Right atrium auricular region (tissue), 2 donors: Measurements from ENCODE around the gene MRPL12. TPM values are rescaled to one million over a fixed set of nuclear protein-coding genes. Genes with fewer than 3 reads are reported as not detected.

Experiments used
- DNase-seq: peaks from one replicate; pipeline ENCODE4 v3.0.0-alpha.2; 2019; ENCODE audit warnings: low spot score
- H3K27ac ChIP-seq, 2 donors: fragments of 200-600 bp; sonication (generic); 1 replicate in 1 of 2; 2 replicates in 1 of 2; pipeline ENCODE4 v1.5.1; 2016 to 2019
- H3K27me3 ChIP-seq, 2 donors: fragments of 200-600 bp; sonication (generic); one replicate each; pipeline versions ENCODE4 v1.5.1 to v1.6.0; 2017 to 2019
- H3K36me3 ChIP-seq: fragments of 200-600 bp; sonication (generic); one replicate; pipeline ENCODE4 v1.5.1; 2016
- H3K4me1 ChIP-seq, 2 donors: fragments of 200-600 bp; sonication (generic); one replicate each; pipeline versions ENCODE4 v1.5.1 to v1.6.0; 2017 to 2019
- H3K4me3 ChIP-seq, 2 donors: fragments of 200-600 bp; sonication (generic); 1 replicate in 1 of 2; 2 replicates in 1 of 2; pipeline ENCODE4 v1.5.1; 2017 to 2019; ENCODE audit warnings: mild to moderate bottlenecking in 1 of 2, moderate library complexity in 1 of 2
- H3K9me3 ChIP-seq, 2 donors: fragments of 200-600 bp; sonication (generic); one replicate each; pipeline ENCODE4 v1.5.1; 2019
- total RNA-seq, 2 donors: library from RNA; depleted of rRNA; stranded (reverse); fragments of >200 nt; gene quantifications; one replicate each; pipeline ENCODE4 v1.1.0, GENCODE V29; 2016
- TF ChIP-seq, protein P1 (sequence below), 2 donors: fragments of 200-600 bp; sonication (generic); IDR thresholded peaks; one replicate each; pipeline ENCODE4 v1.5.1; 2019; ENCODE audit warnings: antibody characterized with exemption in 2 of 2

The MRPL12 gene
- total RNA-seq, 2 donors from 2014 or later: 87.9 to 127 TPM

DNA sequence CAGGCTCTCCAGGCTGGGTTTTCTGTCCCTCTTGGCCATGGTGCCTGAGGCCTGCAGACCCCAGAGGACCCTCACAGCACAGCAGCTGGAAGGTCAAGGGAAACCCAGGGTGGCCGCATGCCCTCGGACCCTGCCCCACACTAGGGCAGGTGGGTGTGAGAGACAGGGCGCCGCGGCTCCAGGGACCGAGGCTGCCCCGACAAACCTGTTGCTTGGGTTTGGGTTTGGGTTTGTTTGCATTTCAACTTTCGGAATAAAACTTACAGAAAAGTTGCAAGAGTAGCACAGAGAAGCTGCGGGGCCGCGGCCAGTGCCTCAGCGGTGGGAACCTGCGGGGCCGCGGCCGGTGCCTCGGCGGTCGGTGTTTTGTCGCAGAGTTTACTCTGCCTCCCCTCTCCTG lies 11.6 kb upstream of the MRPL12 start:
- H3K27ac ChIP-seq: no peak overlapping the region
- H3K4me1 ChIP-seq: peaks cover 0 to 2% of the 10 kb centered on the region in 2 donors
- no peaks in the 10 kb centered on the region for H3K27me3 ChIP-seq
- peaks cover 100% of the 10 kb centered on the region for H3K36me3 ChIP-seq
- DNase-seq: no peak
- H3K9me3 ChIP-seq: no peaks in the 10 kb centered on the region
- TF ChIP-seq, protein P1, sequence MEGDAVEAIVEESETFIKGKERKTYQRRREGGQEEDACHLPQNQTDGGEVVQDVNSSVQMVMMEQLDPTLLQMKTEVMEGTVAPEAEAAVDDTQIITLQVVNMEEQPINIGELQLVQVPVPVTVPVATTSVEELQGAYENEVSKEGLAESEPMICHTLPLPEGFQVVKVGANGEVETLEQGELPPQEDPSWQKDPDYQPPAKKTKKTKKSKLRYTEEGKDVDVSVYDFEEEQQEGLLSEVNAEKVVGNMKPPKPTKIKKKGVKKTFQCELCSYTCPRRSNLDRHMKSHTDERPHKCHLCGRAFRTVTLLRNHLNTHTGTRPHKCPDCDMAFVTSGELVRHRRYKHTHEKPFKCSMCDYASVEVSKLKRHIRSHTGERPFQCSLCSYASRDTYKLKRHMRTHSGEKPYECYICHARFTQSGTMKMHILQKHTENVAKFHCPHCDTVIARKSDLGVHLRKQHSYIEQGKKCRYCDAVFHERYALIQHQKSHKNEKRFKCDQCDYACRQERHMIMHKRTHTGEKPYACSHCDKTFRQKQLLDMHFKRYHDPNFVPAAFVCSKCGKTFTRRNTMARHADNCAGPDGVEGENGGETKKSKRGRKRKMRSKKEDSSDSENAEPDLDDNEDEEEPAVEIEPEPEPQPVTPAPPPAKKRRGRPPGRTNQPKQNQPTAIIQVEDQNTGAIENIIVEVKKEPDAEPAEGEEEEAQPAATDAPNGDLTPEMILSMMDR (IDR thresholded peaks at IDR 0.05): no peak
- H3K4me3 ChIP-seq: no peak overlapping the region

DNA sequence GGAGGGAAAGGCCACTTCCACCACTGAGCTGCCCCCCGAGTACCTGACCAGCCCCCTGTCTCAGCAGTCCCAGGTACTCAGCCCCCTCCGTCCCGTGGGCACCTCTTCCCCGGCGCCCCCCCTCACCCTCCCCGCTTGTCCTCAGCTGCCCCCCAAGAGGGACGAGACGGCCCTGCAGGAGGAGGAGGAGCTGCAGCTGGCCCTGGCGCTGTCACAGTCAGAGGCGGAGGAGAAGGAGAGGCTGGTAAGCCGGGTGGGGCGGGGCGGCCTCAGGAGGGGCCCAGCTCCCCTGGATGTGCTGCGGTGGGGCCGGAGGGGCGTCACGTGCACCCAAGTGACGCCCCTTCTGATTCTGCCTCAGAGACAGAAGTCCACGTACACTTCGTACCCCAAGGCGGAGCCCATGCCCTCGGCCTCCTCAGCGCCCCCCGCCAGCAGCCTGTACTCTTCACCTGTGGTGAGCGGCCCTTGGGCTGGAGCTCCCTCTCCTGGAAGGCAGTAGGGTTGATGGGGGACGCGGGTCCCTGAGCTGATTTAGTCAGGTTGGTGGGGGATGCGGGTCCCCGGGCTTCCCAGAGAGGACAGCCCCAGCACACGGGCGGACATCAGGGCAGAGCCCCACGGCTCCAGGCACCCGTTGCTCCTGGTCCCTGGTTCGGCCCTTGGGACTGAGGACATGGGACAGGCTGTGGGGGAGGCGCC lies 9.5 kb upstream of the MRPL12 start:
- H3K27ac ChIP-seq: no peak overlapping the region
- TF ChIP-seq, protein P1 (IDR thresholded peaks at IDR 0.05): no peak
- no peak overlapping the region for H3K4me3 ChIP-seq
- H3K9me3 ChIP-seq: no peaks in the 10 kb centered on the region
- peaks cover 0 to 18% of the 10 kb centered on the region in 2 donors for H3K4me1 ChIP-seq
- H3K36me3 ChIP-seq: peaks cover 93% of the 10 kb centered on the region
- no peaks in the 10 kb centered on the region for H3K27me3 ChIP-seq
- DNase-seq: no peak

DNA sequence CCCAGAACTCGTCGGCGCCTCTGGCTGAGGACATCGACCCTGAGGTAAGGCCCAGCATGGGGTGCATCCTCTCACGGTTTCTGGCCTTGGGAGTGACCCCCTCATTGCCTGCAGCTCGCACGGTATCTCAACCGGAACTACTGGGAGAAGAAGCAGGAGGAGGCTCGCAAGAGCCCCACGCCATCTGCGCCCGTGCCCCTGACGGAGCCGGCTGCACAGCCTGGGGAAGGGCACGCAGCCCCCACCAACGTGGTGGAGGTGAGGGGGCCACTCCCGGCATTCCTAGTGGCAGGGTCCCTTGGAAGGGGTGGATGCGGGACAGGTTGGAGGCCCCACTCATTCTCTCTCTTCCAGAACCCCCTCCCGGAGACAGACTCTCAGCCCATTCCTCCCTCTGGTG lies 8.4 kb upstream of the MRPL12 start:
- Histone ChIP-seq H3K9me3 (no peaks in the 10 kb centered on the region), H3K4me3 (no peak overlapping the region), H3K4me1 (peaks cover 0 to 18% of the 10 kb centered on the region in 2 donors), H3K36me3 (peaks cover 93% of the 10 kb centered on the region), H3K27ac (no peak overlapping the region), H3K27me3 (no peaks in the 10 kb centered on the region)
- TF ChIP-seq, protein P1 (IDR thresholded peaks at IDR 0.05): no peak
- no peak for DNase-seq

DNA sequence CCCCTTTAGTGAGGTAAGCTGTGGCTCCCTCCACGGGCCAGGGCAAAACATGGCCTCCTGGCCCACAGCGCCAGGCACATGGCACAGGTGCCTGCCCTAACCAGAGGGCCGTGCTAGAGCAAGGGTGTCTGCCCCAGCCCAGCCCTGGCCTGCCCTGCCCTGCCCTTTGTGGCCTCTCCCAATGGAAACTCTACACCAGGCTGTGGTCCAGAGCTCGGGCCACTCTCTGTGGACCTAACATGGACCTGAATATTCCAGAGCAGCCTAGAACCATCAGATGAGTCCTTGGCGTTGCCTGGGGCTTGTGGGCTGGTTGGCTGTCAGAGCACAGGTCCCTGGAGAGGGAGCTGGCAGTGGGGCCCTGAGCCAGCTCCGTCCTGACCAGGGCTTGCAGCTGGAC lies 8.0 kb upstream of the MRPL12 start:
- peaks cover 89% of the 10 kb centered on the region for H3K36me3 ChIP-seq
- no peak for DNase-seq
- TF ChIP-seq, protein P1 (IDR thresholded peaks at IDR 0.05): no peak

DNA sequence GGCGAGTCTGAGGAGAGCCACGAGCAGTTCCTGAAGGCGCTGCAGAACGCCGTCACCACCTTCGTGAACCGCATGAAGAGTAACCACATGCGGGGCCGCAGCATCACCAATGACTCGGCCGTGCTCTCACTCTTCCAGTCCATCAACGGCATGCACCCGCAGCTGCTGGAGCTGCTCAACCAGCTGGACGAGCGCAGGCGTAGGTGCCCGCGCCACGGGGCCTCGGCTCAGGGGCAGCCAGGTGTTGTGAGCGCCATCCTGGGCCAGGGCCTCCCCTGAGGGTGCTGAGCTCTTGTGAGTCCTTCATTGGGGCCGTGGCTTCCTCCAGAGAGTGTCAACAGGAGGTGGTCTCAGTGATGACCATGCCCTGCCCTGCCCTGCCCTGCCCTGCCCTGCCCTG lies 7.4 kb upstream of the MRPL12 start:
- Histone ChIP-seq H3K27ac (no peak overlapping the region), H3K36me3 (peaks cover 89% of the 10 kb centered on the region), H3K4me3 (no peak overlapping the region), H3K27me3 (no peaks in the 10 kb centered on the region), H3K4me1 (peaks cover 0 to 23% of the 10 kb centered on the region in 2 donors), H3K9me3 (no peaks in the 10 kb centered on the region)
- DNase-seq: no peak
- TF ChIP-seq, protein P1 (IDR thresholded peaks at IDR 0.05): no peak

More for the DNA sequence above, 8.0 kb upstream of the MRPL12 start:
- Histone ChIP-seq H3K27me3 (no peaks in the 10 kb centered on the region), H3K9me3 (no peaks in the 10 kb centered on the region), H3K4me1 (peaks cover 0 to 18% of the 10 kb centered on the region in 2 donors), H3K4me3 (no peak overlapping the region), H3K27ac (no peak overlapping the region)
